ENCODE data around the gene SLC16A11.
"Not testable (repeated sequence)": the region's sequence is repeated elsewhere in the genome, so short reads cannot be mapped to it uniquely, and the experiment has no call there.

Gene SLC16A11, protein sequence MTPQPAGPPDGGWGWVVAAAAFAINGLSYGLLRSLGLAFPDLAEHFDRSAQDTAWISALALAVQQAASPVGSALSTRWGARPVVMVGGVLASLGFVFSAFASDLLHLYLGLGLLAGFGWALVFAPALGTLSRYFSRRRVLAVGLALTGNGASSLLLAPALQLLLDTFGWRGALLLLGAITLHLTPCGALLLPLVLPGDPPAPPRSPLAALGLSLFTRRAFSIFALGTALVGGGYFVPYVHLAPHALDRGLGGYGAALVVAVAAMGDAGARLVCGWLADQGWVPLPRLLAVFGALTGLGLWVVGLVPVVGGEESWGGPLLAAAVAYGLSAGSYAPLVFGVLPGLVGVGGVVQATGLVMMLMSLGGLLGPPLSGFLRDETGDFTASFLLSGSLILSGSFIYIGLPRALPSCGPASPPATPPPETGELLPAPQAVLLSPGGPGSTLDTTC

GRCh38 chr17:7043497-7044198 lies at the start of gene SLC16A11:
TSS of gene SLC16A11 (minus strand) at chr17:7044092. CDS start at chr17:7043513, 579 bp downstream.
- DNase-seq, result peak; percentile 92

DNA sequence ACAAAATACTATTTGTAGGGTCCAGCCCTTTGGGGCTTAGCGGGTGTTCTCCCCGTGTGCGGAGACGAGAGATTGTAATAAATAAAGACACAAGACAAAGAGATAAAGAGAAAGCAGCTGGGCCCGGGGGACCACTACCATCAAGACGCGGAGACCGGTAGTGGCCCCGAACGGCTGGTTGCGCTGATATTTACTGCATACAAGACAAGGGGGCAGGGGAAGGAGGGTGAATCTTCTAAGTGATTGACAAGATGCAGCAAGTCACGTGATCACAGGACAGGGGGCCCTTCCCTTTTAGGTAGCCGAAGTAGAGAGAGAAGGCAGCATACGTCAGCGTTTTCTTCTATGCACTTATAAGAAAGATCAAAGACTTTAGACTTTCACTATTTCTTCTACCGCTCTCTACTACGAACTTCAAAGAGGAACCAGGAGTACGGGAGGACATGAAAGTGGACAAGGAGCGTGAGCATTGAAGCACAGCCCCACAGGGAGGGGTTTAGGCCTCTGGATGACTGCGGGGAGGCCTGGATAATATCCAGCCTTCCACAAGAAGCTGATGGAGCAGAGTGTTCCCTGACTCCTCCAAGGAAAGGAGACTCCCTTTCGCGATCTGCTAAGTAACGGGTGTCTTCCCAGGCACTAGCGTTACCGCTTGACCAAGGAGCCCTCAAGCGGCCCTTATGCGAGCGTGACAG lies 47.6 kb upstream of the SLC16A11 start:
- DNase-seq, result not testable (repeated sequence)

DNA sequence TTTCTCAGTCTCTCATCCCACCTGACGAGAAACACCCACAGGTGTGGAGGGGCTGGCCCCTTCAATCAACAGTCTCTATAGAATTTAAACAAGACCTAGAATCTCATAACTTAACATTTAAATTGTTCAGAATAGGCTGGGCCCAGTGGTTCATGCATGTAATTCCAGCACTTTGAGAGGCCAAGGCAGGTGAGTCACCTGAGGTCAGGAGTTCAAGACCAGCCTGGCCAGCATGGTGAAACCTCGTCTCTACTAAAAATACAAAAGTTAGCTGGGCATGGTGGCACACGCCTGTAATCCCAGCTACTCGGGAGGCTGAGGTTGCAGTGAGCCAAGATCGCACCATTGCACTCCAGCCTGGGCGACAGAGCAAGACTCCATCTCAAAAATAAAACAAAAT lies 45.7 kb upstream of the SLC16A11 start:
- not testable (repeated sequence) for DNase-seq

- peak; percentile 36 for DNase-seq
Observed at GRCh38 chr17:7088442-7088841, 44.5 kb upstream of the SLC16A11 start.

GRCh38 chr17:7084088-7084487 lies 40.2 kb upstream of the SLC16A11 start:
- no peak for DNase-seq

GRCh38 chr17:7083592-7083991 lies 39.7 kb upstream of the SLC16A11 start:
- DNase-seq, result no peak

- DNase-seq, result no peak
Observed at GRCh38 chr17:7081341-7082062, 37.6 kb upstream of the SLC16A11 start.

- no peak for DNase-seq
Observed at GRCh38 chr17:7080456-7081041, 36.7 kb upstream of the SLC16A11 start.

GRCh38 chr17:7079581-7080455 lies 35.9 kb upstream of the SLC16A11 start, which contains the start of gene CLEC10A:
TSS of gene CLEC10A (minus strand) at chr17:7080251. CDS start at chr17:7078812, 1,439 bp downstream.
- no peak for DNase-seq

- DNase-seq, result no peak
Observed at GRCh38 chr17:7078711-7079110, 34.8 kb upstream of the SLC16A11 start.

GRCh38 chr17:7077911-7078546 lies 34.1 kb upstream of the SLC16A11 start:
- DNase-seq, result no peak

DNA sequence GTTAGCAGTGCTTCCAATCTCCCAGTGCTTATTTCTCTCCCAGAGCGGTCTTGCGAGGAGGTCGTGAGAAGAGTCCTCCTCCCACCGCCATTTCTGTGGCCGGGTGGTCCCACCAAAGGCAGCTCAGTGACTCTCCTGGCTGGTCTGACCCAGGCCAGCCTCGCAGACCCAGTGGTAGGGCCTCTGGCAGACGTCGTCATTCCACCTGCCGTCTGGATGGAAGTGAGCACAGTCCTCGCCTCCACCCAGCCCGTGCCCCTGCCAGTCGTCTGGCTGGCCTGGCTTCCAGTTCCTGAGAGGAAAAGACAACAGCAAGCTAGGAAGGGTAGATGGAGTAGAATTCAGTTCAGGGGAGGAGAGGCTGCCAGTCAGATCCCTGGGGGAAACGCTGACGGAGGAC lies 31.0 kb upstream of the SLC16A11 start:
- no peak for DNase-seq

- DNase-seq, result no peak
Observed at GRCh38 chr17:7072406-7072805, 28.5 kb upstream of the SLC16A11 start.

- no peak for DNase-seq
Observed at GRCh38 chr17:7070712-7071111, 26.8 kb upstream of the SLC16A11 start.

DNA sequence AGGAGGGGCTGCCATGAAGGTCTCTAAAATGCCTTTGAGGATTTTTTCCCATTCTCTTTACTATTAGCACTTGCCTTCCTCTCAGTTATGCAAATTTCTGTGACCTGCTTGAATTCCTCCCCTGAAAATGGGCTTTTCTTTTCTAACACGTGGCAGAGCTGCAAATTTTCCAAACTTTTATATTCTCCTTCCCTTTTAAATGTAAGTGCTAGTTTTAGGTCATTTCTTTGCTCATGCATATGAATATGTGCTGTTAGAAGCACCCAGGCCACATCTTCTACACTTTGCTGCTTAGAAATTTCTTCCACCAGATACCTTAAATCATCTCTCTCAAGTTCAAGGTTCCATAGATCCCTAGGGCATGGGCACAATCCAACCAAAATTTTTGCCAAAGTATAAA lies 24.4 kb upstream of the SLC16A11 start:
- DNase-seq, result no peak

DNA sequence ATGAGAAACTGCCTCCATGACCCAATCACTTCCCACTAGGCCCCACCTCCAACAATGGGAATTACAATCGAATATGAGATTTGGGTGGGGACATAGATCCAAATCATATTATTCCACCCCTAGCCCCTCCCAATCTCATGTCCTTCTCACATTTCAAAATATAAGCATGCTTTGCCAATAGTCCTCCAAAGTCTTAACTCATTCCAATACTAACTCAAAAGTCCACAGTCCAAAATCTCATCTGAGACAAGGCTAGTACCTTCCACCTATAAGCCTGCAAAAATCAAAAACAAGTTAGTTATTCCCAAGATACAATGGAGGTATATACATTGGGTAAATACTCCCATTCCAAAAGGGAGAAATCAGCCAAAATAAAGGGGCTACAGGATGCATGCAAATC lies 23.3 kb upstream of the SLC16A11 start:
- DNase-seq, result no peak

GRCh38 chr17:7064261-7064660 lies 20.4 kb upstream of the SLC16A11 start:
- peak; percentile 69 for DNase-seq

- peak; percentile 77 for DNase-seq
Observed at GRCh38 chr17:7063518-7064094, 19.7 kb upstream of the SLC16A11 start.

DNA sequence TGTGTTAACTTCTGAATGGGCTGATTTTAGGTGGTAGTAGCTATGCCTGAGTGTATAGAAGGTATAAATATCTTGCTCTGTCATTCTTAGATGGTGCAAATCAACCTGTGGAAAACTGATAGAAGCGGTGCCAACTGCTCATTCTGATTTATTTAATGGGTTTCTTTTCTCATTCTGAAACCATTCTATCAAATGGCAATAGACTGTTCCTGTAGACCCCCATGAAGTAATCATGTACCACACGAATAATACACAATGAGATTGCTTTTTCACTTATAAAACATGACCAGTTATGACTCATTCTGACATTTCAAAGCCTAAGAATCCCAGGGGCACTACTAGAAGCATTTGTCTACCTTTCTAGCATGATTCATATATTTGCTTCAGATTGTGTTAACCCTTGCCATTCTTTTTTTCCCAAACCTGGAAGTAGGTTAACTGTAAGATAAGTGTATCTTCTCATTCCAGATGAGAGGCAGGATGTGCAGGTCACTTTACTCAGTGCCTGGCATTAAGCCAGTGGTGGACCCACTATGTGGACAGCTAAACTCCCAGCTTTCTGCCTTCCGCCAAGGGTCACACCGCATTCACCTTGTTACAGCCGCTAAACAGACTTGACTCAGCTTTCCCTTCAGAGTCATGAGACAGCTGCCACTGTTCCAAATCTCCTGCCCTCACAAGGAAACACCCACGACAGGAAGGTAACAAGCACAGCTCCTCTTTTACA lies 16.4 kb upstream of the SLC16A11 start:
- peak; percentile 26 for DNase-seq
